ENCODE data around the gene SCN1B.
A peak's percentile ranks its signal among the peaks of the same experiment; 100 is the strongest.
"Not testable (repeated sequence)": the region's sequence is repeated elsewhere in the genome, so short reads cannot be mapped to it uniquely, and the experiment has no call there.

Gene SCN1B

GRCh38 chr19:35000647-35001501 is 29.4 kb upstream of the SCN1B start:
- DNase-seq (ENCODE audit: low spot score) = no peak

DNA sequence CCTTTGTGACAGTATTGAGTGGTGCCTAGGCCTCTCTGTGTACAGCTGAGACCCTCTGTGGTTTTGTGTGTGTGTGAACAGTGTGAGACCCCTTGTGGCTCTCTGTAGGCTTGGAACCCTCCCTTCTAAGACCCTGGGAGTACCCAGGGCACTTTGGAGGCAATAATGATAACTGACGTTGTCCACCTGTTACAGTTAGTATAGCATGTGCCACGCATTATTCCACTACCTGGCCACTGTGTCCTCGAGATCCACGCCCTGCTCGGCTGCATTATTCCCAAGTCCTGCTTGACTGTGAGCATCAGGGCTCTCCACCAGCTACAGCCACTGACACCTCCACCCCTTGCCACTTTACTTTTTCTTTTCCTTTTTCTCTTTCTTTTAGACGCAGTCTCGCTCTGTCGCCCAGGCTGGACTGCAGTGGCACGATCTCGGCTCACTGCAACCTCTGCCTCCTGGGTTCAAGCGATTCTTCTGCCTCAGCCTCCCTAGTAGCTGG is 28.2 kb upstream of the SCN1B start:
- no peak for DNase-seq (ENCODE audit: low spot score)

DNA sequence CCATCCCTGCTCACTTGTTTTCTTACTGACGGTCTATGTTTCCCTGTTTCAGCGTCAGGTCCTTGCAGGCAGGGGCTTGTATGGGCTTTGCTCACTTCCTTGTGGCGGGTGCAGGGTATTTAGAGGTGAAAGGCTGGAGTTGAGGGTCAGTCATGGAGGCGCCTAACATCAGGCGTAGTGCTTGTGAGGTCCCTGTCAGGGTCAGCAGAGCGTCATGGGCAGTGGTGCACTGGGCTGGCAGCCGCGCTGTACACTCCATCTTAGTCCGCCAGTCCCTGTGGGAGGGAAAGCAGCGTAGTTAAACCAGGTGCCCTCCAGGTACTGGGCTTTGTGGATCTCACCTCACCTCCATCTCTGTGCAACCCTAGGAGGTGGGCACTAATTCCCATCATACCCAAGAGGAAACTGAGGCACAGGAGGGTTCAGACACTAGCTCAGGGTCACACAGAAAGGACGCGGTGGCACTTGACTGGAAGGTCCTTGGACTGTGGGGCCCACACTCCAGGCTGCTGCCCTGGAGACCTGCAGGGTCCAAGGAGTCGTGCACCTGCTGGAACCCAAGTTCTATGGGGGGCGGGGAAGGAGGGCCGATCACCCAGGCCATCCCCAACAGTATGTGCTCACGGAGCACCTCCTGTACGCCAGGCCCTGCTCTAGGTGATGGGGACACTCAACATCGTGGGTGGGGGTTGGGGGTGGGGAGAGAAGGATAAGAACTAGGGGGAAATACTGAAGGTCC is 25.6 kb upstream of the SCN1B start:
- DNase-seq (ENCODE audit: low spot score) = no peak

GRCh38 chr19:35005256-35005977 is 24.9 kb upstream of the SCN1B start:
- DNase-seq (ENCODE audit: low spot score) = no peak

DNA sequence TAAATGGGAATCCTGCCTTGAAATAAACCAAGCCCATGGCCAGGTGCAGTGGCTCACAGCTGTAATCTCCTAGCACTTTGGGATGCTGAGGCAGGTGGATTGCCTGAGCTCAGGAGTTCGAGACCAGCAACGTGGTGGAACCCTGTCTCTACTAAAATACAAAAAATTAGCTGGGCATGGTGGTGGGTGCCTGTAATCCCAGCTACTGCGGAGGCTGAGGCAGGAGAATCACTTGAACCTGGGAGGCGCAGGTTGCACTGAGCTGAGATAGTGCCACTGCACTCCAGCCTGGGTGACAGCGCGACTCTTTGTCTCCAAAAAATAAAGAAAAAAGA is 24.3 kb upstream of the SCN1B start:
- not testable (repeated sequence) for DNase-seq (ENCODE audit: low spot score)

GRCh38 chr19:35006342-35006998 is 23.8 kb upstream of the SCN1B start:
- DNase-seq (ENCODE audit: low spot score) = peak; percentile 92

DNA sequence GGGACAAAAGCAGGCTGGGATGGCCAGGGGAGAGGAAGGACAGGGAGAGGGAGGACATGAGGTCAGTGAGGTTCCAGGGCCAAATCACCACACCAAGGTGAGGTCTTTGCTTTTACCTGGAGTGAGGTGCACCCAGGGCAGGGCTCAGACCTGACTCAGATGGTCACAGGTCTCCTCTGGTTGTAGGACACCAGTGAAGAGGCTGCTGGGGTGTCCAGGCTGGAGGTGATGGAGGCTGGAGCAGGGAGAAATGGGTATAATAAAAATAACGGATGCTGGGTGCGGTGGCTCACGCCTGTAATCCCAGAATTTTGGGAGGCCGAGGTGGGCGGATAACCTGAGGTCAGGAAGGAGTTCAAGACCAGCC is 23.3 kb upstream of the SCN1B start:
- no peak for DNase-seq (ENCODE audit: low spot score)

- DNase-seq (ENCODE audit: low spot score) = not testable (repeated sequence)
Measured at GRCh38 chr19:35007427-35007826, 22.8 kb upstream of the SCN1B start.

- no peak for DNase-seq (ENCODE audit: low spot score)
Measured at GRCh38 chr19:35008891-35009341, 21.4 kb upstream of the SCN1B start.

GRCh38 chr19:35009424-35010415 is 20.6 kb upstream of the SCN1B start:
- DNase-seq (ENCODE audit: low spot score) = no peak

DNA sequence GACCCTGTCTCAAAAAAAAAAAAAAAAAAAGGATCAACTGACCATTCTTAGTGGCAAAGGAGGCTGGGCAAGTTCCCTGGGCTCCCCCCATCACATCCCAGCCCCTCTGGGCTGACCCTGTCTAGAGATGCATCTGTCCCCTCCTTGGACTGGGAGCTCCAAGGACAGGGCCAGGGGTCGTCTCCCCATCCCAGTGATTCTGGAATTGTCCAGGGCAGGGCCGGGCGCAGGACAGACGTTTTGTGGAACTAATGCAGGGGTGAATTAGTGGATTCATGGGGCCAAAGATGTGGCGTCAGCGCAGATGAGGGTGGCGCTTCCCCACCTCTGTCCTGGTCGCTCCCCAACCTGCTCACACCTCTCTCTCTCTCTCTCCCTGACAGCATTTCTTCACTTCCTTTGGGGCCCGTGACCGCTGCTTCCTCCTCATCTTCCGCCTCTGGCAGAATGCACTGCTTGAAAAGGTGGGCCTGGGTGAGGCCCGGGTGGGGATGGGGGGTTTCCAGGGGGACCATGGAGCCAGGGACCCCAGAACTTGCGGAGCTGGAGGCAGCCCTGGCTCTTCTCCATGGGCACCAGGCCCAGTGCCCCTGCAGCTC is 19.1 kb upstream of the SCN1B start:
- no peak for DNase-seq (ENCODE audit: low spot score)

GRCh38 chr19:35011737-35012682 is 18.3 kb upstream of the SCN1B start:
- no peak for DNase-seq (ENCODE audit: low spot score)

- no peak for DNase-seq (ENCODE audit: low spot score)
Measured at GRCh38 chr19:35013041-35013819, 17.0 kb upstream of the SCN1B start.

DNA sequence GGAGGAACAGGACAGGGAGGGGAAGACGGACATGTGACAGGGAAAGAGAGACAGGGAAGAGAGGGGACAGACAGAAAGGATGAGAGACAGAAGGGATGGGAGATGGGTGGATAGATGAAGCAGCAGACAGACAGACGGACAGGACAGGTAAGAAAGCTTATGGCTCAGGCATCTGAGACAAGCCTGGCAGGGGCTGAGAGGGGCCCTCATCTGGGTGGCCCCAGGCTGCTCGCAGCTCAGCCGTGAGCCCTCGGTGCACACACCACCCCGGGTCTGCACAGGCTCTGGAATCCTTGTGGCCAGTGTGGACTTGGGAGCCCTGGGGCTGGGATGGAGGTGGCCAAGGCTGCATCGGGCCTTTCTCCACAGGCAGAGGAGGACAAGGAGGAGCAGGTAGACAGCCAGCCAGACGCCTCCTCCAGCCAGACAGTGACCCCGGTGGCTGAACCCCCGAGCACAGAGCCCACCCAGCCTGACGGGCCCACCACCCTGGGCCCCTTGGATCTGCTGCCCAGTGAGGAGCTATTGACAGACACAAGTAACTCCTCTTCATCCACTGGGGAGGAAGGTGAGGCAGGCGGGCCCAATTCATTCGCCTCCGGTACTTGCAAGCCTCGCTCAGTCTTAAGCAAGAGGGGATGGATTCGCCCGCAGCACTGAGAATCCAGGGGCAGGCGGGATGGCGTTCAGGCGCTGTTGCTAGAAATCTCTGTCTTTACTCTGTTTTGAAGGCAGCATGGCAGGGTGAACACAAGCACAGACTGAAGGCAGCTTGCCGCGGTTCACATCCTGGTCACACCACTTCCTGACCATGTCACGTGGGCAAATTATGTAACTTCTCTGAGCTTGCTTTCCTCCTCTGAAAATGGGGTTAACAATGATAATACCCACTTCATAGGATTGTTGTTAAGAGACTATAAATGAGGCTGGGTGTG is 16.2 kb upstream of the SCN1B start:
- no peak for DNase-seq (ENCODE audit: low spot score)

- DNase-seq (ENCODE audit: low spot score) = not testable (repeated sequence)
Measured at GRCh38 chr19:35014774-35015173, 15.5 kb upstream of the SCN1B start.

DNA sequence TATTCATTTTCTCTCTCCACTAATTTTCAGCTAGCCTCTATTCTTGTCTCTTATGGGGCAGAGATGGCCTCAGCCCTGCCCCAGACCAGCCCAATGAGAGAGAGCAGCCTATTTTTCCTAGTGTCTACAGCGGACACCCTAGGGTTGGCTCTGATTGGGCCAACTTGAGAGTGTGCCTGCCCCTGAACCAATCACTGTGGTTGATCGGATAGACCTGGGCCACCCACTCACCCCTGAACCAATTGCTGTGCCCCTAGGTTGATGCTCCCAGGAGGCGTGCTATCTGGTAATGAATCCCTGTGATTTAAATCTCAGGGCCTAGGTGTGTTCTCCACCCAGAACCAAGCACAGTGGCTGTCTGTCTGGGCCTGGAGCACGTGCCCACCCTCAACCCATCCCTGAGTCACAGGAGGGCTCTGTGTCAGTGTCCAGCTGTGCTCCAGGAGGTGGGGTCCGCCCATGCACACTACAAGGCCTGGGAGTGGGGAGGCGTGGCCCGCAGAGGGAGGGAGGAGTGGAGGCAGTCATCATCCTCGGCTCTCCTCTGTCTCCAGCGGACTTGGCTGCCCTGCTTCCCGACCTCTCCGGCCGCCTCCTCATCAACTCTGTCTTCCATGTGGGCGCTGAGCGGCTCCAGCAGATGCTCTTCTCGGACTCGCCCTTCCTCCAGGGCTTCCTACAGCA is 14.9 kb upstream of the SCN1B start:
- no peak for DNase-seq (ENCODE audit: low spot score)

- DNase-seq (ENCODE audit: low spot score) = no peak
Measured at GRCh38 chr19:35015954-35016351, 14.3 kb upstream of the SCN1B start.

Measured in LoVo (cell line).